Sigmoid colon (tissue), 4 donors: ENCODE results near the gene YWHAE.

Source experiments
- EP300 ChIP-seq, 4 donors: sonication (generic); formaldehyde crosslinking; IDR thresholded peaks; one replicate each; pipeline ENCODE4 v1.6.1; 2017; ENCODE audit warnings: antibody characterized with exemption in 4 of 4
- POLR2A ChIP-seq, 2 donors: fragments of 450-650 bp; IDR thresholded peaks; one replicate each; pipeline ENCODE4 v1.6.1; 2016; ENCODE audit warnings: antibody characterized with exemption in 2 of 2, mild to moderate bottlenecking in 2 of 2, moderate library complexity in 2 of 2
- TF ChIP-seq, protein P1 (sequence below), 4 experiments: fragments of 450-650 bp in 3 of 4; fragments of 200-600 bp in 1 of 4; IDR thresholded peaks; one replicate each; pipeline ENCODE4 v1.5.1; 2016 to 2019; ENCODE audit warnings: antibody characterized with exemption in 4 of 4, mild to moderate bottlenecking in 3 of 4, moderate library complexity in 2 of 4

DNA sequence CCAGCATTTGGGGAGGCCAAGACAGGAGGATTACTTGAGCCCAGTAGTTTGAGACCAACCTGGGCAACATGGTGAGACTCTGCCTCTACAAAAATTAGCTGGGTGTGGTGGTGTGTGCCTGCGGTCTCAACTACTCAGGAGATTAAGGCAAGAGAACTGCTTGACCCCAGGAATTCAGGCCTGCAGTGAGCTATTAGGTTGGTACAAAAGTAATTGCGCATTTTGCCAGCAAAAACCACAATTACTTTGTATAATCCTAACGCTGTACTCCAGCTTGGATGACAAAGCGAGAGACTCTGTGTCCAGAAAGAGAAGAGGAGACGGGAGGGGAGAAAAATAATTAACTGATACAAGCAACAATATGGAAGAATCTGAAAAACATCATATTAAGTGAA, 32.7 kb downstream of the YWHAE start:
- TF ChIP-seq, protein P1, sequence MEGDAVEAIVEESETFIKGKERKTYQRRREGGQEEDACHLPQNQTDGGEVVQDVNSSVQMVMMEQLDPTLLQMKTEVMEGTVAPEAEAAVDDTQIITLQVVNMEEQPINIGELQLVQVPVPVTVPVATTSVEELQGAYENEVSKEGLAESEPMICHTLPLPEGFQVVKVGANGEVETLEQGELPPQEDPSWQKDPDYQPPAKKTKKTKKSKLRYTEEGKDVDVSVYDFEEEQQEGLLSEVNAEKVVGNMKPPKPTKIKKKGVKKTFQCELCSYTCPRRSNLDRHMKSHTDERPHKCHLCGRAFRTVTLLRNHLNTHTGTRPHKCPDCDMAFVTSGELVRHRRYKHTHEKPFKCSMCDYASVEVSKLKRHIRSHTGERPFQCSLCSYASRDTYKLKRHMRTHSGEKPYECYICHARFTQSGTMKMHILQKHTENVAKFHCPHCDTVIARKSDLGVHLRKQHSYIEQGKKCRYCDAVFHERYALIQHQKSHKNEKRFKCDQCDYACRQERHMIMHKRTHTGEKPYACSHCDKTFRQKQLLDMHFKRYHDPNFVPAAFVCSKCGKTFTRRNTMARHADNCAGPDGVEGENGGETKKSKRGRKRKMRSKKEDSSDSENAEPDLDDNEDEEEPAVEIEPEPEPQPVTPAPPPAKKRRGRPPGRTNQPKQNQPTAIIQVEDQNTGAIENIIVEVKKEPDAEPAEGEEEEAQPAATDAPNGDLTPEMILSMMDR (IDR thresholded peaks at IDR 0.05): no peak
- no peak for TF ChIP-seq EP300 (IDR thresholded peaks at IDR 0.05)
- no peak for TF ChIP-seq POLR2A (IDR thresholded peaks at IDR 0.05)
